ENCODE measurements around the gene CHCHD6.

The CHCHD6 gene

DNA sequence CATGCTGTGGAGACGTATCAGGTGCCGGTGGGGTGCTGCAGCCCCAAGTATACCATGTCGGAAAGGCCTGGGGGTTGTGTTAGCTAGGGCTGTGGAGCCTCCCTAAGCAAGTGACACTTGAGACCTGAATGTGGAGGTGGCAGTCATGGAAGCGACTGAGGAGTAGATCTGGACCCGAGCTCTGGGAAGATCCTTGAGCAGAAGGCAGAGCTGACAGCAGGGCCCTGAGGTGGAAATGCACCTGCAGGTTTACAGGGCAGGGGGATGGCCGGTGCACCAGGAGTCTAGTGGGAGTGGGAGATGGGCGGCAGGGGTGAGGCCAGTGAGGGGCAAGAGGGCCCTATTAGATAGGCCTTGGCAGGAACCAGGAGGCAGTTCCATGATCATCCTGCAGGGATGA lies 187.1 kb downstream of the CHCHD6 start:
- no peak for DNase-seq (ENCODE audit: low read depth in 2 of 2, low spot score in 1 of 2)

DNA sequence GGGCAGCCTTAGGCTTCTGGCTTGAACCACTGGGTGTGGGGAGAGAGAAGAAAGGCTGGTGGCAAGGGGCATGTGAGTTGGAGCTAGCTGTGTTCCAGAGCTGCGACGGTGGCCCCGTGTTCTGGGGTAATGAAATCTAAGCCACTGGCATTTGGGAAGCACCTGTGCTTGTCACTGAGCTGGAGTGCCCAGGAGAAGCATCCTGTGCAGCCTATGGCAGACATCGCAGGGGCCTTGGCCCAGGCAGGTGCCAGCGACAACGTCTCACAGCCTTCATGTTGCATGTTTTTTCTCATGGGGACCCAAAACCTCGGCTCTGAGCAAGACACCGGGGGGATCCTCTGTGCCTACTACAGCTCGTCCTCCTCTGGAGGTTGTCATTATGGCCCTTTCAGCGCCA lies 187.8 kb downstream of the CHCHD6 start:
- no peak for DNase-seq (ENCODE audit: low read depth in 2 of 2, low spot score in 1 of 2)

DNA sequence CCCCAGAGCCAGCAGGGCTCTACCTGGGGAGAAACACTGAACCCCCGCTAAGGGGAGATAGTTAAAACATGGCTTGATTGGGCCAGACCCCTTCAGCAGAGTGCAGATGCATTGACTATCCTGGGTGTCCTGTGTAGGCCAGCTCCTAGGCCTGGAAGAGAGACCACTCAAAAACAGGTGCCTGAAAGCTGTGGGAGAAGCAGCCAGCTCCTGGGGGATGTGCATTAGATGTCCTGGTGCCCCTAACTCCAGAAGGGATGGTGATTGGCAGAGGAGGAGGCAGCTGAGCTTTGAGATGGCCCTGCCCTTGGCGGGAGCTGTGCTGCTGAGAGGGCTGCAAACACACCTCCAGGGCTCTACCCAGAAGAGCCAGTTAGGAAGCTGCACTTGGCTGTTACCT lies 189.6 kb downstream of the CHCHD6 start:
- no peak for DNase-seq (ENCODE audit: low read depth in 2 of 2, low spot score in 1 of 2)

DNA sequence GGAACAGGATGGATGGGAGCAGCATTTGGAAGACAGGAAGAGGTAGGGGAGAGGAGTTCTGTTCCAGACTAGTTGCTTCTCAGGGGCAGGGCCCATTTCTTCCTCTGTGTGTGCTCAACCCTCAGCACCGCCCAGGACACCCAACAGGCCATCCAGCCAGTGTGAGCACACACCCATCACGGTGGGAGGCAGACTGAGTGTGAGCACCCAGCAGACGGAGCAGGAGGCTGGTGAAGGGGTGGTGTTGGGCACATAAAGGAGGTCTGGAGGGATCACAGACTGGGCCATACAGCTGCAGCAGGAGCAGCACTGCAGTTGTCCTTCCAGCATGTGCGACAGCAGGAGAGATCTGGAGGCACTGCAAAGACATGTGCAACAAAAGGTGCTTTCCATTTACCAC lies 190.4 kb downstream of the CHCHD6 start:
- no peak for DNase-seq (ENCODE audit: low read depth in 2 of 2, low spot score in 1 of 2)

DNA sequence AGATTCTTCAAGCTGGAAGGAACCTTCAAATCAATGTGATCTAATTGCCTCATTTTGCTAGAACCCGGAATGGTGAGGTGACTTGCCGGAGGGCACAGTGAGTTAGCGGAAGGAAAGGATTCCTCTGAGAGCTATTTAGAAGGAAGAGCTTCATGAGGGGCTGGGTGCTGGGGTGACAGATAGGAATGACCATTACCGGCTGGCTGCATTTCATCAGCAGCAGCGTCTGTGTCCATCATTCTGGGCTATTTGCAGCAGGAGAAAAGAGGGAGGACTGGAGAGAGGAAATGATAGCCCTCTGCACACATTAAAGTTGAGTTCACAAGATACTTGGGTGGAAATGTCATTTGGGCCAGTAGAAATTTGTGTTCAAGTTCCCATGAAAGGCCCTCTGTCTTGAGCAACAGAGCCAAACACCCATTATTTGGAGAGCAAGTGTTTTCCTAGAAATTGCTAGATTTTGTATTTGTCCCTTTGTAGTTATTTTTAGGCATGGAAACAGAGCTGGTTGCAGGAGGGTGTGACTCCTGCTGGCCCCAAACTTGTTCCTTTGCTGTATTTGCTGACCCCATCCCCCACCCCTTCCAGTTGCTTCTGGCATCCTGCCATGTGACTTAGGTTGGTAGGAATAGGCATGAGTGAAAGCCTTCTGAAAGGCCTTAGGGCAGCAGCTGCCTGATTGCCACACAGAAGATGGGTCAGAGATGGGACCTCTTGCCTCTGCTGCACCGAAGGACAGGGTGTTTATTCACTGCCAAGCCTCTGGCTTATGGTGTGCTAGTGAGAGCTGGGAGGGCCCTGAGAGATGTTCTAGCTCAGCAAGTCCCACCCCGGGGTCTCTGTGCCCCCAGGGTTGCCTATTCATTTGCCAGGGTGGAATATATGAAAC lies 191.4 kb downstream of the CHCHD6 start:
- DNase-seq (ENCODE audit: low read depth in 2 of 2, low spot score in 1 of 2) = no peak

DNA sequence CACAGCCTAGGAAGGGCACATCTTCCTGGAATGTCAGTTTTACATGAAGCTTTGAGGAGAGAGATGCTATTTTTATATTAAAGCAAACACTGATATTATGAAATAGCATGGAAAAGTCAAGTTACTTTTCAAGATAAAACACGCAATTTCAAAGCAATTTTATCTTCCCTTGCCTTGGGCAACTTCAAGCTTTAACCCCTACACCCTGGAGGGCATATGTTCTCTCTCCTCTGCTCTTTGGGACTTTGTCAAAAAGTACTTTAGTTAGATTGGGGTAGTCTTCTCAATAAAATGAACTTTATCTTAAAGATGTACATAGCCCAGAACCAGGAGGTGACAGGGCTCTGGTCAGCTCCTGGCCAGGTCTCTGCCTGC lies 192.0 kb downstream of the CHCHD6 start:
- no peak for DNase-seq (ENCODE audit: low read depth in 2 of 2, low spot score in 1 of 2)

DNA sequence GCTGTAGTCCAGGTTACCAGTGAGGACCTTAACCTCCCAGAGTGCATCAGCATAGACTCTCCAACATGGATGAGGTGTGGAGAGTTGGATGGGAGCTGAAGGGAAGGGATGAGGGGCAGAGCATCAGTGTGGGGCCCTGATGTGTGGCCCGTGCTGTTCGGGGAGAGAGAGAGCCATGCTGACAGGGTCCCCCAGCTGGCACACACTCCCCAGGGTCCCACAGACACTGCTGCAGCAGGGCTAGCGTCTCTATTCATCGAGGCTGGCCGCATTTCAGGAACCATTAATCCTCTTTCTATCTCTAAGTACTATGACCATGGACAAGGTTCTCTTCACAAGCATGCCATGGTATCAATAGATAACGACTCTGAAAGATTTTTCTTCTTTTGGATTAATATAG lies 192.9 kb downstream of the CHCHD6 start:
- DNase-seq (ENCODE audit: low read depth in 2 of 2, low spot score in 1 of 2) = no peak

DNA sequence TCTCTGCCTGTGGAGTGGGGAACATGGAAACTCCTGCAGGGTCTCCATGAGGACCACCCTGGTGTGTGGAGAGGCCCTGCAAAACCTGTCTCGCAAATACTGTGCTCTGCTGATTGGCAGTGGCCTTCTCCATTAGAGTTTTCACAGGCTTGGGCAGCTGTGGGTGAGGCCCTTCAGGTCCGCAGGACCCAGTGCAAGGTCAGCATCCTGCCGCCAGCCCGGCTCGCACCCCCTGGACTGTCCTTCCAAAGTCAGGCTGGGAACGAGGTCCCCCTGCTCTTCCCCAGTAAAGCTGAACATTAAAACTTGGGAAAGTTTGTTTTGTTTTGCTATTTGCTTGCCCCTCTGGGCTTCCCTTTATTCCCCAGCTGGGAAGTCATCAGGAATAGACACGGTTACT lies 193.9 kb downstream of the CHCHD6 start:
- DNase-seq (ENCODE audit: low read depth in 2 of 2, low spot score in 1 of 2) = no peak

DNA sequence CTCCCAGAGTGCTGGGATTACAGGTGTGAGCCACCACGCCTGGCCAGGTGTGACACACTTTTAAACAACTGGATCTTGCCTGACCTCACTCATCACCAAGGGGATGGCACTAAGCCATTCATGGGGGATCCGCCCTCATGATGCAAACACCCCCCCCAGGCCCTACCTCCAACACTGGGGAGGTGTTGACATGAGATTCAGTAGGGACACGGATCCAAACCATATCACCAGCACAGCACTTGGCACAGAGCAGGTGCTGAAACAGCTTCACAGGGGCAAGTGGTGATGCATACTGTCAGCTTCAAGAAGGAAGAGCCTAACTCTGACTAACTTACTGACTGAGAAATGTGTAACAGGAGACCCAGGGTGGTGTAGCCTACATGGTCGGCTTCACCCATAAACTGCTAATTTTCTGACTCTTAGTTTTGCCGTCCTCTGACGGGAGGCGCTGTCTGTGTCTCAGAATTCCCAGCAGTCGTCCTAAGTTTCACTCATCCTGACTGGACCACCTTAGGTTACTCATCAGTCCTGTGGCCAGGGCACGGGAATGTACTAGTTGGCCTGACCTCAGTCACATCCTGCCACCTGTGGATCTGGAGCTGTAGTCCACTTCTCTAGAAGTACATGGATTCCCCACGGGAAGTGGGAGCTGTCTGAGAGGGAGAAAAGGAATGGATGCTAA lies 197.0 kb downstream of the CHCHD6 start:
- no peak for DNase-seq (ENCODE audit: low read depth in 2 of 2, low spot score in 1 of 2)

DNA sequence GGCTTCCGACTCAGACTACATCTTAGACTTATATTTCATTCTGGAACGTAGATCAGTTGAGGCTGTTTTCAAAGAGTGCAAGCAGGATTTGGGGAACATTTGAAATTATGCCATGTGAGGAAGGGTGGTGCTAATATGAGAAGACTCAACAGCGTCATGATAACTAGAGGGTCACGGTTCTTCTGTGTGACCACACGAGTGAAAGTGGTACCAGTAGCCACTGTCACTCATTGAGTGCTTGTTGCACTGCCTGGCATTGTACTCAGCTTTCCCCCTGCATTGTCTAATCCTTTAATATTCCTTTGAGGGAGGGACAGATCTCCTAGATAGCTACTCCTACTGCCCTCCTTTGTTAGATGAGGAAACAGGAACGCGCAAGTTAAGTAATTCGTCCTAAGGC lies 197.6 kb downstream of the CHCHD6 start:
- no peak for DNase-seq (ENCODE audit: low read depth in 2 of 2, low spot score in 1 of 2)

DNA sequence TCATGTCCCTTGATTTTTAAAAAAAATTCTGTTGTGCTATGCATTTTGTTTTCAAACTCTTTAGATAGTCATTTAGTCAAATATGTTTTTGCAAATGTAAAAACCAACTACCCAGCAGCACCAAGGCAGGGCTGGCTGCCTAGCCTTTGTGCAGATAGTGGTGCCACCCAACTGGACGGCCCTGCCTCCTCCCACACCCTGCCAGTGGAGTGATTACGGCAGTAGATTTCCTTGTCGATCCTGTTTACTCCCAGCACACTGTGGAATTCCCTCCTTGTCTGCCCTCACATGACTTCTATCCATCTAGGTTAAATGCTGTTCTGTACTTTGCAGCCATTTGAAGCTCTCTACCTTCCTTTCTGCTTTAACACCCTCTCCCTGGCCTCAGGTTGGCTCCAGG lies 199.5 kb downstream of the CHCHD6 start:
- no peak for DNase-seq (ENCODE audit: low read depth in 2 of 2, low spot score in 1 of 2)

DNA sequence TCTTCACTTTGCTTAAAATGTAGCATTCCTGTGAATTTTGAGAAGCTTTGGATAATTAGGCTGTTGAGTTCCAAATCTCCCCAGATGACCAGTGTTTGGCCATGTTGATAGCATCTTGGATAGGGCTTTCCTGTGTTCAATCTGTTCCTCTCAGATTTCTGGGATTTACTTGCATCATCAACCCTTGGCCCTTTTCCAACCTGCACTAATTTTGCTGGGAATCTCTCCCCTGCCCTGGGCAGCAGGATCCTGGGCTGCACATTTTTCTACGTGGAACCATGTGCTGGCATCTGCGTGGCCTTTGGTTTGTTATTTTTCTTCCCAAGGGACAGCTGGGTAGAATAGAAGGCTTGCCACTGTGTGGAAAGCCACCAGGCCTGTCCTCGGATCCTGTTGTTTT lies 203.5 kb downstream of the CHCHD6 start:
- no peak for DNase-seq (ENCODE audit: low read depth in 2 of 2, low spot score in 1 of 2)

DNA sequence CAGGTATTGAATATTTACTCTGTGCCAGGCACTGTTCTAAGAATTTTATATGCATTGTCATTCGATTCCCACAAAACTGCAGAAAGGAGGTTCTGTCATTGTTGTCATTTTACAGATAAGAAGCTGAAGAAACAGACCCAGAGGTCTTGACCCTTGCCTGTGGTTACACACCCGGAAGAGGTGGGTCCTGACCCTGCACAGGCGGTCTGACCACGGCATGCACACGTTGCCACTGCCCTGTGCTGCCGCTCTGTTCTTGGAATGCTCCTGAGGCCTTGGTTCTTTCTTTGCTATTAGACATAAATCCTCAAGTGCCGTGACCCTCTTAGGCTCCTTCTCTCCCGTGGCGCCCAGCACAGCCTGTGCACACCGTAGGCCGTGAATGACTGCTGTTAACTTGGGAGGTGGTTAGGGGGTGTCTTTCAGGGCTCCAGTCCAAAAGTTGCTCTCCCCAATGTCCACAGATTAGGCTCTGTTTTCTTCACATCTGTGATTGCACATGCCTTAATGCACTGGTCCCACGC lies 204.8 kb downstream of the CHCHD6 start:
- no peak for DNase-seq (ENCODE audit: low read depth in 2 of 2, low spot score in 1 of 2)

DNA sequence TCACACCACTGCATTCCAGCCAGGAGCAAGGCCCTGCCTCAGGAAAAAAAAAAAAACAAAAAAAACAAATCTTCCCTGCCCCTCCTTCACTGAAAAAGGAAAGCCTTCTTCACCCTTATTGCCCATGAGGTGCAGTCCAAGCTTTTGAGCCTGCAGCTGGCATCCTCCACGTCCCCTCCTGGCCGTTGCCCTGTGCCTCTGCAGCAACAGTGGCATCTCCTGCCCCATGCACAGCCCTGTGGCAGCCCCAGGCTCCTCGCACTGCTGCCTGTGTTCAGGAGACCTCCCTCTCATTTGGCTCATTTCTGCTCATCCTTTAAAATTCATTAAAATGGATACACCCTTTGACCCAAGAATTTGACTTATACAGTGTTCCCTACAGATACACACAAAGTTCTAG lies 206.2 kb downstream of the CHCHD6 start:
- DNase-seq (ENCODE audit: low read depth in 2 of 2, low spot score in 1 of 2) = no peak

DNA sequence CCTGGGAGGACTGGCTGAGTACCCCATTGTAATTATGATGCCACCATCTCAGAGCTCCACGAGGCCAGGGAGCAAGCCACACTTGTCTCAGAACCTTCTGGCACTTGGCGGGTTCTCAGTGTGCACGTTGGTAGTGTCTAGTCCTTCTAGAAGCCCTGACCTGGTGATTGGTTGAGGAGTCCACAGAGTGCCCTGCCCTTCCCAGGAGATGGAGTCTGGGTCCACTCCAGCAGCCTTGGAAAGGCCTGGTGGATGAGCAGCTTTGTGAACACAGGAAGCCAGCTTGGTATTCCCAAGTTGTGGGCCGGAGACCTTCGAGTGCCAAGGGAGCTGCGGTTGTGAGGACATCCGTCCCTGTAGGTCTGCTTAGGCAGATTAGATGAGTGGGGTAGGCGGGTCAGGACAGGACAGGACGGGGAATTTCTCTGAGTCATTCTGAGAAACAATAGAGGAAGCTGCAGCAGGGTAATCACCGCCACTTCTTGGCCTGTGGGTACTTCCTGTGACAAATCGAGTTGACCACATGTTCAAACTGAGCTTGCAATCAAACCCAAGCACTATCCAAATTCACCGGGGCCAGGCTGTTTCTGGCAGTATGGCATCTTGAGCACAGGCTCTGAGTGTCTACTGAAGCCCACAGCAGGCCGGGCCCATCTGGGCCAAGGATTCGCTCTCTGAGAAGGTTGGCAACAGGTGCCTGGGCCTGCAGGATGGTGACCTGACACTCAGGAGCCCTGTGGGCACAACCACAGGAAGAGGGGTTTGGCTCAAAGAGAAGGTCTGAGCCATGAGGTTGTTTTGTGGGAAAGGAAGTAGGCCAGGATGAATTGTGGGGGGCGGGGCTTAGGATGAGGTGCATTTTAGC lies 207.4 kb downstream of the CHCHD6 start:
- peak; percentile 38 to 48 for DNase-seq (ENCODE audit: low read depth in 2 of 2, low spot score in 1 of 2)

DNA sequence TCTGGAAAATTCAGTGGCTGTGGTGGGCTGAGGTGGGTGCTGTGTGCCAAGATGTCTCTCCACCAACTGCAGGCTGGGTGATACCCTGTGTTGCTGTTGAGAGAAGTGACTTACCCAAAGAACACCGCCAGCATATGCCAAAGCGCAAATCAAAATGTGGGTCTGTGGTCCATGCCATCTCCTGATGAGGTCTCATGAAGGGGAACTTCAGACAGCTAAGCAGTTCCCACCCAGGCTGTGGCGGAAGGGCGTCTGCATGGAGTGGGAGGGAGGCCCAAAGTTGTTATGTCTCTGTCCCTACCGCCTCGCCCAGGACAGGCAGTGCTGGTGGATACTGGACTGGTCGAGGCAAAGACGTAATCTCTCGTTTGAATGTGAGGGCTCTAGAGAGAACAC lies 208.0 kb downstream of the CHCHD6 start:
- DNase-seq (ENCODE audit: low read depth in 2 of 2, low spot score in 1 of 2) = no peak

DNA sequence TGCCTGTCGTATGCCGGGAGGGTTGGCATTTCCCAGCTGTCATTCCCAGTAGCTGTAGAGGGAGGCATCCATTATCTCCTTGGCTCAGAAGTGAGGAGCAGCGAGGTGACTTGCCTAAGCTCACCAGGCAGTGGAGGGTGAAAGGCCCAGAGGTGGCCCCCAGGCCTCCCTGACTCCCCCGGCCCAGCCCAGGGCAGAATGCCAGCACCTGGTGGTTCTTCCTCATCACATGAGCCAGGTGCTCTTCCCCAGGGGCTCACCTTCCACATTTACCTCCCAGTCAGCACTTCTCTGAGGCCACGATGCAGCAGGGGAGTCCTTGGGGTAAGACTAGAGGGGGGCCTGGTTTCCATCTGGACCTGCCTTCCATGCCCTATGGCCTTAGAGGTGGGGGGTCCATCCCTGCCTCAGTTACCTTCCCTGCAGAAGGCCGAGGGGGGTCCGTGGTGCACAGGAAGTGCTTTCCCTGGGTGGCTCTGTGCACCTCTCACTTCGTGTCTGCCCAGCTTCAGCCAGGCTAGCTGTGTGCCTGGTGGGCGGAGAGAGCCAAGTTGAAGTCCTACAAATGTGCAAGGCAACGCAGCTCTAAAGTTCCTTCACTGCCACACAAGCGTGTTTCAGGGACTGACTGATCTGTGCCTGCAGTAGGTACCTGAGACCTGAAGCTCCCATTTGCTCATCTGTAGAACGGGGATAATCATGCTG lies 208.6 kb downstream of the CHCHD6 start:
- no peak for DNase-seq (ENCODE audit: low read depth in 2 of 2, low spot score in 1 of 2)

DNA sequence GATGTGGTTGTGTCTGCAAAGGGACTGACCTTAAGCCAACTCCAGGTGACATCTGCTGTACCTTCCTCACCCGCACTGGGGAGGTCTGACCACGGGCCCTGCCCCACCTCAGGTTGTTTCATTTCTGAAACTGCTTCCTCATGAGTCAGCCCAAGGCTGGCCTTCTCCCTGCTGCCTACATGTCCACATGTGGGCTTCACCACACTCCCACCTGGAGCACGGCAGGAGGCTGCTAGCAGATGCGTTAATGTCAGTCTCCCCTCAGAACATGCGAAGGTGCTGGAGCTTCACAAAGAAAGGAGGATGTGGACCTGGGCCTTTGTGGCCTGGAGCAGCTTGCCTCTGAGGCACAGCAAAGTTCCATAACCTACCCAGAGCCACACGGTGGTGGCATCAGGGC lies 209.5 kb downstream of the CHCHD6 start:
- no peak for DNase-seq (ENCODE audit: low read depth in 2 of 2, low spot score in 1 of 2)

DNA sequence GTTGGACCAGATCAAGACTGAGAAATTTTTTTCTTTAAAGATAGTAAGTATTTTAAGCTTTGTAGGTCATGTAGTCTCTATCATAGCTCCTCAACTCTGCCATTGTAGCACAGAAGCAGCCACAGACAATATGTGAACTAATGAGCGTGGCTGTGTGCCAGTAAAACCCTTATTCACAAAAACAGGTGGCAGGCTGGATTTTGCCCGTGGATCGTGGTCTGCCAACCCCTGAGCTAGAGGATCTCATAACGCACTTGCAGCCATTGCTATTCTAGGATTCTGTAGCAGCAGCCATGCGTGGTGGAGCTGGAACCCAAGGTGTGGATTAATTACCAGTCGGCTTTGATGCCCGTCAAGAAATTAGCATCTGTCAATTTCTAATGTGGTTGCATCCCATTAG lies 210.2 kb downstream of the CHCHD6 start:
- no peak for DNase-seq (ENCODE audit: low read depth in 2 of 2, low spot score in 1 of 2)

DNA sequence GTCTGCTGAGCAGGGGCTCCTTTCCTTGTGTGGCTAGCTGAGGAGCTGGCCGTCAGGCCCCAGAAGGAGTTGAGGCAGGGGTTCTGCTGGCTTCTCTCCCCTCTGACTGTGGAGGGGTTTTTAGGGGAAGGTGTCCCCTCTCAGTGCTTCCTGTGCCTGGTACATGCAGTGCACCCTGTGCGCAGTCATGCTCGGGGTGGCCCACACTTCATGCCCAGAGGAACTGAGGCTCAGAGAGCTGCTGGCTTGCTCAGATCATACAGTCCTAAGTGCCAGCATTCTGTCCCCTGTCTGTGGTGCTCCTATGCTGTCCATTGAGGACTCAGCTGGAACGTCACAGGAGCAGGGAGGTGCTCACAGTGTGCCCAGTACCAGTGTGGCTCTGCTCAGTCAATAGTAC lies 211.0 kb downstream of the CHCHD6 start:
- DNase-seq (ENCODE audit: low read depth in 2 of 2, low spot score in 1 of 2) = no peak

DNA sequence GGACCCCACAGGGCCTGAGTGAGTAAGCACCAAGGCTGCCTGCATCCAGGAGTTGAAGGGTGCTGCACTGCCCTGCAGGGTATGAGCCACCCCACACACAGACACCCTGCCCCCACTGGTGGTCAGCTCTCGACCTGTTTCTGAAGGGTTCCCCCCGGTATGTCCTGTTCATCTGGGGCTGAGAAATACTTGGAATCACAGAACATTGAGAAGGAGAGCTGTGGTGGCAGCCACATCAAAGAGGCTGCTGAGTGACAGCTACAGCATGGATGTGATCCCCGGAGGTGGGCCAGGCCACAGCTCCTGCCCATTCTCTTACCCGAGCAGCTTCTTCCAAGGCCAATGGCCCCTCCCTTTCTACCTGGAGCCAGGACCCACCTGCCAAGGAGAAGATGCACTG lies 212.5 kb downstream of the CHCHD6 start:
- DNase-seq (ENCODE audit: low read depth in 2 of 2, low spot score in 1 of 2) = no peak
